ENCODE measurements around the gene HSPB3.
"Not testable (repeated sequence)": the region's sequence is repeated elsewhere in the genome, so short reads cannot be mapped to it uniquely, and the experiment has no call there.

Gene HSPB3

GRCh38 chr5:54457094-54457862, 1.8 kb downstream of the HSPB3 start:
- no peak for DNase-seq (ENCODE audit: low read depth)

GRCh38 chr5:54458221-54458620, 2.7 kb downstream of the HSPB3 start:
- no peak for DNase-seq (ENCODE audit: low read depth)

GRCh38 chr5:54460181-54460919, 4.9 kb downstream of the HSPB3 start:
- DNase-seq (ENCODE audit: low read depth), result no peak

DNA sequence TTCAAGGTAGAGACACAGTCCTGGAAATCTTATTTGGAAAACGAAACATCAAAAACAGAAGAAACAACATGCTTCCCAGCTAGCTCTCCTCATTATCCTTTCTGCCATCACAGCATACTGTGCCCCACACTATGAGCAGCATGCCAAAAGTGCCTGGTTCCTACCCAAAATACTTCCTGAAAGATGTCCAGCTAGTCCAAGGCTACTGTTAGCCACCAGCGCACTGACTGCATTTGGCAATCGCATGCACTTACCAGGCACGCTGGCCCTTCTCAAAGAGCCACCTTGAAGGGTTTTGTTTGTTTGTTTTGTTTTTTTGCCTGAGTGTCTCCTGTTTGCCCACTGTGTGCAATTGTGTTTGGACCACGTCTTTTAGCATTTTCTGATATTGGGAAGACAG, 6.8 kb downstream of the HSPB3 start:
- DNase-seq (ENCODE audit: low read depth), result no peak

GRCh38 chr5:54463713-54464112, 8.2 kb downstream of the HSPB3 start:
- DNase-seq (ENCODE audit: low read depth), result no peak

GRCh38 chr5:54469622-54470021, 14.1 kb downstream of the HSPB3 start:
- no peak for DNase-seq (ENCODE audit: low read depth)

GRCh38 chr5:54470128-54470527, 14.6 kb downstream of the HSPB3 start:
- DNase-seq (ENCODE audit: low read depth), result no peak

GRCh38 chr5:54470677-54471076, 15.2 kb downstream of the HSPB3 start:
- no peak for DNase-seq (ENCODE audit: low read depth)

DNA sequence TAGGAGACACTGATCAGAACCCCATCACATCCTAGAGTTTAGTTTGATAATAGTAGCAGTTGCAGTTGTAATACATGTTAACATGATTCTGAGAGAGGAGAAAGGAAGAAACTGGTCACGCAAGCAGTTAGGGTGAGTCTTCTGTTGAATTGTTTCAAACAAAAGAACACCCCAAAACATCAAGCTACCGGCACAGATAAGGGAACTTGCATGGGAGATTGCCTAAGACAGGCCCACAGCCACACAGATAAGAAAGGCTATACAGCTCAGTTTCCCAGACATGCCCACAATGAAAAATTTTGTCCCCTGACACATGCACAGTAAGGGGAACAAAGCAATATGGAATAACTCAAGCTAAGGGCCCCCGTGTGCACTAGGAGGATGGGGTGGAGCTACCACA, 15.9 kb downstream of the HSPB3 start:
- DNase-seq (ENCODE audit: low read depth), result no peak

GRCh38 chr5:54476682-54477081, 21.2 kb downstream of the HSPB3 start:
- DNase-seq (ENCODE audit: low read depth), result no peak

DNA sequence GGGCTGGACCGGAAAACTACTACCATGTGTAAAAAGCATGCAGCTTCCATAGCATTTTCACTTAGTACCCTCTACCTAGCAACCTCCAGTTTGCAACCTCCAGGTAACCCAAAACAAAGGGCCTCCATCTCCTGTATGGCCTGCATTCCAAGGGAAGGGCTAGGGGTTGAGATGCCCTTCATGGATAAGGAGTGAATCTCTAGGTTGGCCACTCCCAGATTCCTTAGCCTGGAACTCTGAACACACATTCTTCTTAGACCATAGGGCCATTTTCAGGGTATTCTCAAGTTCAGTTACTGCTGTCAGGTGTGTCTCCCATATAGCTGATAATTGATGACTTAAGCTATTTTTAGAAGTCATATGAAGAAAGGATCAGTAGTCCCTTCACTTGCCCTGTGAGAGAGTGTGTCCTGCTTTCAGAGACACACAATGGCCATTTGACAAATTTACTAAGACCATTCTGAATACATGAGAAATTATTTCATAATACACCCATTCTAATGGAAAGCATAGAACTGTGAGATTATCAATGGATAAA, 22.5 kb downstream of the HSPB3 start:
- no peak for DNase-seq (ENCODE audit: low read depth)

DNA sequence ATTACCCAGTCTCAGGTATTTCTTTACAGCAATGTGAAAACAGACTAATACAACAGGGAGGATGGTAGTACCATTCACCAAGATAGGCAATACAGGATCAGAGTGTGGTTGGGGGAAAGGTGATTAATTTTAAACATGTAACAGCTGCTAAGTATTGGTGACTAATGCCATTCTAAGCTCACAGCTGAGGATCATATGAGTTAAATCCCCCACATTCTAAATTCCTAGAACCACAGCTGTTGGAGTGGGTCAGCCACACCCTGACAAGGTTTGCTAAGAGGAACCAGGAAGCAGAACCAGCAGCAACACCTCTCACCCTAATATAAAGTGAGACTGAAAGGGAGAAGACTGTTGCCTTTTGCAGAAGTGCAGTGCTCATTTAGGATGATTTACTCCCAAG, 24.8 kb downstream of the HSPB3 start:
- DNase-seq (ENCODE audit: low read depth), result no peak

DNA sequence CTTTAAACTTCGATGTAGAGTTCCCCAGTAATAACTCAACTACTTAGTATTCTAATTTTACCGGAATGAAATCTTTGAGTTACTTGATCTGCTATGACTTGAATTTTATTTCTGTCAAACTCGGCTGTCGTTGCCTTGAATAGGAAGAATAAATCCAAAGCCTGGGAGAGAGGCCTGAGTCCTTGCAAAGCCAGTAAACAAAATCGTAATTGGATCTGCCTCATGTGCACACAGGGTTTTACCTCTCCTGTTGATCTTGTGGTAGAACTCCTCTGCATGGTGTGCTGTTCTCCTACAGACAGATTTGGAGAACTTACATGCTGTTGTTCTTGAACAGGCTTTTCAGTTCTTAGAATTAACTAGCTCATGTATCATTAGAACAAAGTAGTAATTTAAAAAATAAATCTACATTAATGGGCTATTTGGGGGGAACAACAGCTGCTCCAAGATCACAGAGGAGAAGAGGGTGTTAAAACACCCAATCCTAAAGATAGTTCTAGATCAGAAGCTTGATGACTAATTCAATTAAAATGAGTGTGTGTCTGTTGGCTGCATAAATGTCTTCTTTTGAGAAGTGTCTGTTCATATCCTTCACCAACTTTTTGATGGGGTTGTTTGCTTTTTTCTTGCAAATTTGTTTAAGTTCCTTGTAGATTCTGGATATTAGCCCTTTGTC, 28.9 kb downstream of the HSPB3 start:
- DNase-seq (ENCODE audit: low read depth), result no peak

GRCh38 chr5:54485659-54486058, 30.2 kb downstream of the HSPB3 start:
- not testable (repeated sequence) for DNase-seq (ENCODE audit: low read depth)

- DNase-seq (ENCODE audit: low read depth), result not testable (repeated sequence)
These were observed 34.1 kb downstream of the HSPB3 start for GRCh38 chr5:54489648-54489979.

- DNase-seq (ENCODE audit: low read depth), result no peak
These were observed 35.8 kb downstream of the HSPB3 start for GRCh38 chr5:54491326-54491725.

DNA sequence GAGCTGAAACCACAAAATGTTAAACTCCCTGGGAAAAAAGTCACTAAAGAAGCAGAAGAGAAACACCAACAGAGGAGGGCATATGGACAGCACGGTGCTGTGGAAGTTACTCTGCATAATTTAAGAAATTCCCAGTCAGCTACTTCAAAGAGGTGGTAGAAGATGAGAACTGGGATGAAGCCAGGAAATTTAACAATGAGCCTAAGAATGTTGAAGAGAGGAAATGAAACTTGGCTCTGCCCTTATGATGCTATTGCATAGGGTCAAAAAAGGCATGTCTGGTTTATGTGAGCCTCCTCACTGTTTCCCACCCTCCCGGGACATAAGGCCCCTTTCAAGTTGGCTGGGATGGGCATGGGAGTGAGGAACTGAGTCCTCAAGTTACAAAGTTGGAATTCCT, 36.7 kb downstream of the HSPB3 start:
- DNase-seq (ENCODE audit: low read depth), result no peak

- DNase-seq (ENCODE audit: low read depth), result no peak
These were observed 39.5 kb downstream of the HSPB3 start for GRCh38 chr5:54495027-54495426.

All from activated T-cell treated with anti-CD3 and anti-CD28 coated beads for 48 hours (primary cell).